ENCODE data around the gene RRP9.

DNA sequence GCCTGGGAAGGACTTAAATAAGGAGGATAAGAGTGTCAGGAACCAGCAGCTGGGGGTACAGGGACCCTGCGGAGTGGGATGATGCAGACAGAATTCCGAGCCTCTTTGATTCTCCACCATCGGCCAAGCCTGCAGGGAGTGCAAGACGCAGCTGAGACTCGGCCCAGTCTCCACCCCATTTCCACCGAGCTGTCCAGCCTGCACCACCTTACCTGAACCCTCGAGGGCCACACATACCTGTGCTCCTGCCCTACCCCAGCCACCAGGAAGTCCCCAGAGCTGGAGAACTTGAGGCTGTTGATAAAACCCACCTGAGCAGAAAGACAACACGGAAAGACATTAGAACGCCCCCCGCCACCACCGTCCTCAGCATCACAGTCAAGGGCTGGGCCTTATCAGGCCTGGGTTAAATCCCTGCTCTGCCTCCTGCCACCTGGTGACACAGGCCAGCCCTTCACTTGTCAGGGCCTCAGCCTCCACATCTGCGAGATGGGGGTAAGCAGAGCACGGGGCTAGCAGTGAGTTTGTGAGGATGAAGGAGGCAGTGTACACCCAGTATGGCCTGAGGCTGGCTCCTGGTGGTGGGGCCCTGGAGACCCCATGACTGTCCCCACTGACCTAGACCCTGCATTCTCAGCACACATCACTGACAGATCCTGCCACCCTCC lies 8.1 kb downstream of the RRP9 start:
- TF ChIP-seq, protein P1, sequence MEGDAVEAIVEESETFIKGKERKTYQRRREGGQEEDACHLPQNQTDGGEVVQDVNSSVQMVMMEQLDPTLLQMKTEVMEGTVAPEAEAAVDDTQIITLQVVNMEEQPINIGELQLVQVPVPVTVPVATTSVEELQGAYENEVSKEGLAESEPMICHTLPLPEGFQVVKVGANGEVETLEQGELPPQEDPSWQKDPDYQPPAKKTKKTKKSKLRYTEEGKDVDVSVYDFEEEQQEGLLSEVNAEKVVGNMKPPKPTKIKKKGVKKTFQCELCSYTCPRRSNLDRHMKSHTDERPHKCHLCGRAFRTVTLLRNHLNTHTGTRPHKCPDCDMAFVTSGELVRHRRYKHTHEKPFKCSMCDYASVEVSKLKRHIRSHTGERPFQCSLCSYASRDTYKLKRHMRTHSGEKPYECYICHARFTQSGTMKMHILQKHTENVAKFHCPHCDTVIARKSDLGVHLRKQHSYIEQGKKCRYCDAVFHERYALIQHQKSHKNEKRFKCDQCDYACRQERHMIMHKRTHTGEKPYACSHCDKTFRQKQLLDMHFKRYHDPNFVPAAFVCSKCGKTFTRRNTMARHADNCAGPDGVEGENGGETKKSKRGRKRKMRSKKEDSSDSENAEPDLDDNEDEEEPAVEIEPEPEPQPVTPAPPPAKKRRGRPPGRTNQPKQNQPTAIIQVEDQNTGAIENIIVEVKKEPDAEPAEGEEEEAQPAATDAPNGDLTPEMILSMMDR (IDR thresholded peaks at IDR 0.05) = no peak
- TF ChIP-seq POLR2A (IDR thresholded peaks at IDR 0.05) = no peak
